ENCODE results near the gene LYRM2.

LYRM2 gene

DNA sequence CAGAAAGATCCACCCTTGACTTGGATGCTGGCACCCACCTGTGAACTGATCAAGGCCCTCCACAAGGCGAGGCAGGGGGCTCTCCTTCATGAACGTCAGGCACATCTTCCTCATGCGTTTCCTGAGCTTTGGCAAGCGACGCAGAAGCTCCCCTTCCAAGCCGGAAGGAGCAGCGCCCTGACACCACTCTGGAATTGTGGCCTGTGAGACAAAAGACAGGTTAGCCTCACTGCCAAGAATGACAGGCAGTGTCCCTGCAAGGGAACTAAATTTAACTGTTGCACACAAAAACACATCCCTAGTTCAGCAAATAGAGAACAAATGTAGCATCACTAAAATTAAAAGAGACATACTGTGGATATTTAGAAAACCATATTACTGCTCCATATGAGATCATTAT, 42.0 kb upstream of the LYRM2 start:
- Histone ChIP-seq H3K9me3 (ENCODE audit: severe bottlenecking) (no peaks in the 10 kb centered on the region), H3K36me3 (peaks cover 78% of the 10 kb centered on the region)
- no peak for DNase-seq

GRCh38 chr6:89680150-89680549, 41.6 kb upstream of the LYRM2 start:
- H3K9me3 ChIP-seq (ENCODE audit: severe bottlenecking): no peaks in the 10 kb centered on the region
- H3K36me3 ChIP-seq: peaks cover 78% of the 10 kb centered on the region
- no peak for DNase-seq
- H3K4me3 ChIP-seq (ENCODE audit: low read depth, low read length): no peak overlapping the region
- H3K27me3 ChIP-seq (ENCODE audit: insufficient read depth, low read depth, severe bottlenecking): no peaks in the 10 kb centered on the region
- no peak overlapping the region for H3K27ac ChIP-seq
- TF ChIP-seq, protein P1, sequence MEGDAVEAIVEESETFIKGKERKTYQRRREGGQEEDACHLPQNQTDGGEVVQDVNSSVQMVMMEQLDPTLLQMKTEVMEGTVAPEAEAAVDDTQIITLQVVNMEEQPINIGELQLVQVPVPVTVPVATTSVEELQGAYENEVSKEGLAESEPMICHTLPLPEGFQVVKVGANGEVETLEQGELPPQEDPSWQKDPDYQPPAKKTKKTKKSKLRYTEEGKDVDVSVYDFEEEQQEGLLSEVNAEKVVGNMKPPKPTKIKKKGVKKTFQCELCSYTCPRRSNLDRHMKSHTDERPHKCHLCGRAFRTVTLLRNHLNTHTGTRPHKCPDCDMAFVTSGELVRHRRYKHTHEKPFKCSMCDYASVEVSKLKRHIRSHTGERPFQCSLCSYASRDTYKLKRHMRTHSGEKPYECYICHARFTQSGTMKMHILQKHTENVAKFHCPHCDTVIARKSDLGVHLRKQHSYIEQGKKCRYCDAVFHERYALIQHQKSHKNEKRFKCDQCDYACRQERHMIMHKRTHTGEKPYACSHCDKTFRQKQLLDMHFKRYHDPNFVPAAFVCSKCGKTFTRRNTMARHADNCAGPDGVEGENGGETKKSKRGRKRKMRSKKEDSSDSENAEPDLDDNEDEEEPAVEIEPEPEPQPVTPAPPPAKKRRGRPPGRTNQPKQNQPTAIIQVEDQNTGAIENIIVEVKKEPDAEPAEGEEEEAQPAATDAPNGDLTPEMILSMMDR (IDR thresholded peaks at IDR 0.05; ENCODE audit: low read depth, low read length): no peak

More for the DNA sequence above, 42.0 kb upstream of the LYRM2 start:
- TF ChIP-seq, protein P1 (IDR thresholded peaks at IDR 0.05; ENCODE audit: low read depth, low read length): no peak
- no peak overlapping the region for H3K4me3 ChIP-seq (ENCODE audit: low read depth, low read length)
- no peaks in the 10 kb centered on the region for H3K27me3 ChIP-seq (ENCODE audit: insufficient read depth, low read depth, severe bottlenecking)
- no peak overlapping the region for H3K27ac ChIP-seq

DNA sequence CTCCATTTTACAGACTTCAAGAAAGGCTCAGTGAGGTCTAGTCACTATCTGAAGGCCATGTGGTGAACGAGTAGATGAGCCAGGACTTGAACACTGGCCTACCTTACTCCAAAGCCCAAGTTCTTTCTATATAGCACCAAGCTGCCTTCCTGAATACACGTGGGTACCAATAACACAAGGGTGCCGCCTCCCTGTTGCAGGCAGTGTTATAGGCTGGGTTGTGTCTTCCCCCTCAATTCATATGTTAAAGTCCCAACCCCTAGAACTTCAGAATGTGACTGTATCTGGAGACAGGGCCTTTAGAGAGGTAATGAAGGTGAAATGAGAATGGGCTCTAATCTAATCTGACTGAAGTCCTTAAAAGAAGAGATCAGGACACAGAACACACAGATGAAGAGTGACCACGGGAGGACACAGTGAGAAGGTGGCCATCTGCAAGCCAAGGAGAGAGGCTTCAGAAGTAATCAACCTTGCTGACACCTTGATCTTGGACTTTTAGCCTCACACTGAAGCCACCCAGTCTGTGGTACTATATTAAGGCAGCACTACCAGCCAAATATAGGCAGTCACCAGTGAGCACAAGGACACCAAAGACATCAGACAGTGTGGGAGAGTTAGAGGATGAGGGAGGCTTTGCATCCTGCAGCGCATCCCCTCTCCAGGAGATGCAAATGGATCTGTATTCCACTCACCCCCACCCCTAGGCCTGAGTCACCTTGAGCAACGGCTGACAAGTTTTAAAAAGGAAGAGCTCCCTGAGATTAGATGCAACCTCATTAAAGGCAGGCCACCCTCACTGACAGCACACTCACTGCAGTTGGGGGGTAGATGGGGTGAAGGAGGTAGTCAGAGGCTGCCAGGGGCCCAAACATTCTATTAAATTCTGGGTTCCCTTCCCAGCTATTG, 40.9 kb upstream of the LYRM2 start:
- TF ChIP-seq, protein P1 (IDR thresholded peaks at IDR 0.05; ENCODE audit: low read depth, low read length): no peak
- Histone ChIP-seq H3K4me3 (ENCODE audit: low read depth, low read length) (no peak overlapping the region), H3K36me3 (peaks cover 78% of the 10 kb centered on the region), H3K27me3 (ENCODE audit: insufficient read depth, low read depth, severe bottlenecking) (no peaks in the 10 kb centered on the region), H3K9me3 (ENCODE audit: severe bottlenecking) (no peaks in the 10 kb centered on the region), H3K27ac (no peak overlapping the region)
- DNase-seq: no peak

DNA sequence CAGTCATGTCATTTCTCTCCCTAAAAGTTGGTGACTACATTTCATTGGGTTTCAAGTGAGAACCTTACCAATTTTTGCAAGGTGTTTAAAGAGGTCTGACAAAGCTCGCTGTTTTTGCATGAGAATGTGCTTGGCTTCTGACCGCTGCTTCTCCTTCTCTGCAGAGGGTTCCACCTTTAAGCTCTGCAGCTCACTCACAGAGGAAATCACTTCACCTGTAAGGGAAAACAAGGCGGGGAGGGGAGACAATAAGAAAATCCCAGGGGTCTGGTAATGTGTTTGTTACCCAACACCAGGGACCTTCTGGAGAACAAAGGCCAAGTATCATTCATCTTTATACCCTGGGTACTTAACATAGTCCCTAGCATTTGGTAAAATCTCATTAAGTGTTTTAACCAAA, 40.0 kb upstream of the LYRM2 start:
- TF ChIP-seq, protein P1 (IDR thresholded peaks at IDR 0.05; ENCODE audit: low read depth, low read length): no peak
- Histone ChIP-seq H3K4me3 (ENCODE audit: low read depth, low read length) (no peak overlapping the region), H3K27me3 (ENCODE audit: insufficient read depth, low read depth, severe bottlenecking) (no peaks in the 10 kb centered on the region), H3K36me3 (peaks cover 79% of the 10 kb centered on the region), H3K27ac (no peak overlapping the region), H3K9me3 (ENCODE audit: severe bottlenecking) (no peaks in the 10 kb centered on the region)
- DNase-seq: no peak

- TF ChIP-seq, protein P1 (IDR thresholded peaks at IDR 0.05; ENCODE audit: low read depth, low read length): no peak
- no peaks in the 10 kb centered on the region for H3K27me3 ChIP-seq (ENCODE audit: insufficient read depth, low read depth, severe bottlenecking)
- no peak for DNase-seq
- peaks cover 72% of the 10 kb centered on the region for H3K36me3 ChIP-seq
- no peaks in the 10 kb centered on the region for H3K9me3 ChIP-seq (ENCODE audit: severe bottlenecking)
- H3K4me3 ChIP-seq (ENCODE audit: low read depth, low read length): no peak overlapping the region
- H3K27ac ChIP-seq: no peak overlapping the region
Measured at GRCh38 chr6:89675949-89676748, 37.6 kb upstream of the LYRM2 start.

All from WERI-Rb-1 (cell line).